SH-SY5Y (cell line): ENCODE data around the gene LRMDA.

Source experiments
- GATA2 ChIP-seq: IDR thresholded peaks from 2 replicates; pipeline ENCODE4 v1.6.1; 2011; ENCODE audit warnings: mild to moderate bottlenecking, low read depth, low read length
- GATA3 ChIP-seq: IDR thresholded peaks from 2 replicates; pipeline ENCODE4 v1.6.1; 2011; ENCODE audit warnings: low read depth, mild to moderate bottlenecking, low read length, moderate library complexity

DNA sequence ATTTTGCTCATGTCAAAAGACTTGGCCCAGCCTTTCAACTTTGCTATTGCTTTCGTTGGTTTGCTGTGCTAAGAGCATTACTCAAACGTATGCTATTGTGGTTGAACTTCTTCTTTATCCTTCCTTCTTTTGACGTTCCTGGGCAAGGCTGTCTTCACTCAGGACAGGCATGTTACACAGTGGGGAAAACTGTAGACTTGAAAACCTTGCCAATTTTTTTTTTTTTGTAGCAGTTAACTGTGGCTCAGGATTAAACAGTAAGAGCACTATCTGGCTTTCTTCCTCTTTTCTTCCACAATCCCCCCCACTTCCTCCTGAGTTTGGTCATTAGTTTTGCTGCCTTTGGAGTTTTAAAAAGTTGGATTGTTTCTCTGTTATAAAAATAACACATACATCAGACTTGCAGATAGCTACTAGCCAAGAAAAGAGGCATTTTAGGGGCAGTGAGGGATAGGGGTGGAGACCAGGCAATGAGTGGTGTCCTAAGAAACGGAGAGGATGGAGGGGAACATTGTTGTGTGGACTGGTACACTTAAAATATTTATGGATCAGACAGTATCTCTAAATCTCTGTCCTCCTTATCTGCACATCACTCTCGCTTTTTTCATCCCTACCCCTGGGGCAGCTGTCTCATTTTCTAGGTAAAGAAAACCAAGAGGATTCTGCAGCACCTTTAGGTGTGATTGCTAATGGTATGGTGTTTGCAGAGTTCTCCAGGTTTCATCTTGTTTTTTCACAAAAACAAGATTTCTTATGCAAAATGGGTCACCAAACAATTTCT, 181.7 kb downstream of the LRMDA start:
- peak; percentile 81 for TF ChIP-seq GATA2
- peak; percentile 68; the same call in 1 of the 2 replicates for TF ChIP-seq GATA3
